Measurements from ENCODE around the gene CABP4.

CABP4 gene

DNA sequence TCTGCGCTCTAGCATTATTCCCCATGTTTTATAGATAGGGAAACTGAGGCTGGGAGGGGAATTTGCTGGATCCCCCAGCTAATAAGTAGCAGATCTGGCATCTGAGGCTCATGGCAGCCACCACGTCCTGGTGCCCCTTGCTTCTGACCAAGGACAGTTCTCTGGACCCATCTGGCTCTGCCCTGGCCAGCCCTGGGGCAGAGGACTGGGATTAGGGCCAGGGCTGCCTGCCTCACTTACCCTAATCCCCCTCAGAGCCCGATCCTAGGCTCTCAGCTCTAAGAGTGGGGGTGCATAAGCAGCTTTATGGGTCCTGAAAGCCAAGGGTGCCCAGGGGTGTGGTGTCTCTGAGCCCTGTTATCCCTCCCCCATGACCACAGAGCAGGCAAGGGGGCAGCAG, at the start of gene CABP4:
TSS of gene CABP4 (plus strand) at position 301 of the 400 bp plus-strand sequence. CDS start at position 371, 70 bp downstream.
- DNase-seq (ENCODE audit: low spot score): no peak
- TF ChIP-seq, protein P1, sequence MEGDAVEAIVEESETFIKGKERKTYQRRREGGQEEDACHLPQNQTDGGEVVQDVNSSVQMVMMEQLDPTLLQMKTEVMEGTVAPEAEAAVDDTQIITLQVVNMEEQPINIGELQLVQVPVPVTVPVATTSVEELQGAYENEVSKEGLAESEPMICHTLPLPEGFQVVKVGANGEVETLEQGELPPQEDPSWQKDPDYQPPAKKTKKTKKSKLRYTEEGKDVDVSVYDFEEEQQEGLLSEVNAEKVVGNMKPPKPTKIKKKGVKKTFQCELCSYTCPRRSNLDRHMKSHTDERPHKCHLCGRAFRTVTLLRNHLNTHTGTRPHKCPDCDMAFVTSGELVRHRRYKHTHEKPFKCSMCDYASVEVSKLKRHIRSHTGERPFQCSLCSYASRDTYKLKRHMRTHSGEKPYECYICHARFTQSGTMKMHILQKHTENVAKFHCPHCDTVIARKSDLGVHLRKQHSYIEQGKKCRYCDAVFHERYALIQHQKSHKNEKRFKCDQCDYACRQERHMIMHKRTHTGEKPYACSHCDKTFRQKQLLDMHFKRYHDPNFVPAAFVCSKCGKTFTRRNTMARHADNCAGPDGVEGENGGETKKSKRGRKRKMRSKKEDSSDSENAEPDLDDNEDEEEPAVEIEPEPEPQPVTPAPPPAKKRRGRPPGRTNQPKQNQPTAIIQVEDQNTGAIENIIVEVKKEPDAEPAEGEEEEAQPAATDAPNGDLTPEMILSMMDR (IDR thresholded peaks at IDR 0.05; ENCODE audit: extremely low read depth, missing control alignments): no peak

DNA sequence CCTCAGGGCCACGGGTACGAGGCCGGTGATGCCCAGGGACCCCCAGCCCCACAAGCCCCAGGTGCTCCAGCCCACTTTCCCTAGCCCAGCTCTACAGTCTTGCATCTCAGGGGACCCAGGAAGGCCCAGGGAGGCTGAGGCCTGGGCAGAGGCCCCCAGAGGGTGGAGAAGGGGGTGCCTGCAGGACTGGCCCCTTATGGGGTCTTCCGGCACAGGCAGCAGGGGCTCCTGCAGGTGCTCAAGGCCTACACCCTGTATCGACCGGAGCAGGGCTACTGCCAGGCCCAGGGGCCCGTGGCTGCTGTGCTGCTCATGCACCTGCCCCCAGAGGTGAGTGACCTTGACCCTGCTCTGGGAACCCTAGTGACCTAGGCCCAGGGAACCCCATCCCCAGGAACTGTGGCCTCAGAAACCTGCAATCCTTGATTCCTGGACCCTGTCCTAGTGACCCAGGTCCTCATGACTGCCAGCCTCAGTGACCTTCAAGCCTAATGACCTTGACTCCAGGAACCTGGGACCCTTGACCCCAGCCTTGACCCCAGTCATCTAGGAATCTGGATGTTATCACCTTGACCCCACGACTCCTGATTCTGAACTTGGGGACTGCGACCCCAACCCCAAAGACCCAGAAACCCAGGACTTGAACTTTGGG, 49.3 kb upstream of the CABP4 start:
- no peak for DNase-seq (ENCODE audit: low spot score)
- TF ChIP-seq, protein P1 (IDR thresholded peaks at IDR 0.05; ENCODE audit: extremely low read depth, missing control alignments): no peak

DNA sequence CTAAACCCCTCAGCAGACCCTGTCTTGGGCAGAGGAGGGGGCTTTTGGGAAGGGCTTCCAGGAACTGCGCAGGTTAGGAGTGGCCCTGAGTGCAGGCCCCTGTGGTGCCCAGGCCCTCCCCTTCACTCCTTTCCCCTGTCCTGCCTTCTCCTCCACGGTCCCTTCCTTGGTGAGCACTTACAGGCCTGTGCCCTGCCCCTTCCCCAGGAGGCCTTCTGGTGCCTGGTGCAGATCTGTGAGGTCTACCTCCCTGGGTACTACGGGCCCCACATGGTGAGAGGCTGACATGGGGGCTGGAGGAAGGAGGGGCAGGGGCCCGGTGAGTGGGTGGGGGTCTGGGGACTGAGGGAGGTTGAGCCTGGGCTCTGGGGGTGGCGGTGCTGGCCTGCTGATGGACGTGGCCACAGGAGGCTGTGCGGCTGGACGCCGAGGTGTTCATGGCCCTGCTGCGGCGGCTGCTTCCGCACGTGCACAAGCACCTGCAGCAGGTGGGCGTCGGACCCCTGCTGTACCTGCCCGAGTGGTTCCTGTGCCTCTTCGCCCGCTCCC, 48.7 kb upstream of the CABP4 start:
- TF ChIP-seq, protein P1 (IDR thresholded peaks at IDR 0.05; ENCODE audit: extremely low read depth, missing control alignments): no peak

DNA sequence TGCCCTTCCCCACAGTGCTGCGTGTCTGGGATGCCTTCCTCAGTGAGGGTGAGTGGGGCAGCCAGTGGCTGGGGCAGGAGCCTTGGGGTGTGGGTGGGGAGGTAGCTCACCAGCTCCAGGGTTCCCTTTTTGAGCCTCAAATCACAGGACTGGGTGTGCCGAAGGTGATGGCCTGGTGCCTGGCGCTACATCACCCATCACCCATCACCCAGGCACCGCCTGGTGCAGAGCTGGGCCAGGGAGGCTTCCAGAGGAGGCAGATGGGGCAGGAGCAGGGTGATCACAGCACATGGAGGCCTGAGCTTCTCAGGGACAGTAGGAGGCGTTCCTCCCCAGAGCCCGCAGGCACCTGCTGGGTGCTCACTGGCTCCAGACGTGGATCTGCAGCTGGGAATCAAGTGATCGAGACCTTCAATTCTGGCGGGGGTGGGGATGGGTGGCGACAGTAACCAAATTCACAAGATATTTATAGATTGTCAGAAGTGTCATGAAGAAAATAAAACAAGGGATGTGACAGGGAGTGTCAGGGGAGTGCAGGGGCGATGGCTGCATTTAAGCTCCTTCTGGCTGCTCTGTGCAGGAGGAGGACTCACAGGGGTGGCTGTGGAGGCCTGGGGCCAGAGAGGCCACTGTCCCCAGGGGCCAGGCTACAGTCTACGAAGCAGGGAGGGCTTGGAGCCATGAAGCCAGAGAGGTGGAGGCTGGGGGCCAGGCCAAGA, 48.0 kb upstream of the CABP4 start:
- DNase-seq (ENCODE audit: low spot score): no peak
- TF ChIP-seq, protein P1 (IDR thresholded peaks at IDR 0.05; ENCODE audit: extremely low read depth, missing control alignments): peak; percentile 18

More for the DNA sequence above, 48.7 kb upstream of the CABP4 start:
- no peak for DNase-seq (ENCODE audit: low spot score)

DNA sequence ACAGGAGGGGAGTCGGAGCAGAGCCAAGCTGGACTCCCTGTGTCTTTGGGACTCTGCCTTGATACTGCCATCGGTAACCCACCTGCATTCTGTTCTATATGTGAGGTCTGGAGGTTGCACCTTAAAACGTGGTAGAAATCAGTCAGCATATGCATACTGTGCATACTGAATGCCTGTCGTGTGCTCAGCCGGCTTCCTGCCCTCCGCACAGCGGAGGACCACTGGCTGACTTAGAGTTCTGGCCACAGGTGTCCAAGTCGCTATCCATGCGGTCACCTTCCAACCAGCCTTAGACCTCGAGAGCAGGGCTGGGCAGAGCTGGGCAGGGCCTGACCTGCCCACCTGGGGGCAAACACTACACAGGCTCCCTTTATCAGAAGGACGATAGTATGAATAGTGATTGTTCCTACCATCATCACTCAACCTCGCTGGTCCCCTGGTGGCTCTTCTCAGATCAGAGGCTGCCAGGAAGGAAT, 47.4 kb upstream of the CABP4 start:
- TF ChIP-seq, protein P1 (IDR thresholded peaks at IDR 0.05; ENCODE audit: extremely low read depth, missing control alignments): no peak
- no peak for DNase-seq (ENCODE audit: low spot score)

DNA sequence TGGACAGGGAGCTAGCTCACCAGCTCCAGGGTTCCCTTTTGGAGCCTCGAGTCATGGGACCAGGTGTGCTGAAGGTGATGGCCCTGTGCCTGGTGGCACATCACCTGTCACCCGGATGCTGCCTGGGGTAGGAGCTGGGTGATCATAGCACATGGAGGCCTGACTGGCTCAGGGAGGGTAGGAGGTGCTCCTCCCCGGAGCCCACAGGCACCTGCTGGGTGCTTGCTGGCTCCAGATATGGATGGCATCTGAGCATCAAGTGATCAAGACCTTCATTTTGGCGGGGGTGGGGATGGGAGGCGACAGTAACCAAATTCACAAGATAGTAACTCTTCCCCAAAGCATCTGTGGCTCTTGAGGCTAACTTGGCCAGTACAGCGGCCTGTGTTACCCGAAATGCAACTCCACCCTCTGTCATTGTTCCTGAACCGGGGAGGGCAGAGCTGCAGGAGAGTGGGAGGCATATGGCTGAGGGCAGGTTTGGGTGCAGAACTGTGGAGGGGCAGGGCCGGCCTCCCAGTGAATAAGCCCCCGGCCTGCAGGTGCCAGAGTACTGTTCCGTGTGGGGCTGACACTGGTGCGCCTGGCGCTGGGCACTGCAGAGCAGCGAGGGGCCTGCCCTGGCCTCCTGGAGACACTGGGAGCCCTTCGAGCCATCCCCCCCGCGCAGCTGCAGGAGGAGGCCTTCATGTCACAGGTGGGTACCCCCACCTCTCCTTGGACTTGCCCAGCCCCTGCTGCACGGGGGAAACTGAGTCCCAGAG, 46.5 kb upstream of the CABP4 start:
- TF ChIP-seq, protein P1 (IDR thresholded peaks at IDR 0.05; ENCODE audit: extremely low read depth, missing control alignments): no peak
- DNase-seq (ENCODE audit: low spot score): no peak

Measured in GM20000 (cell line).